ENCODE results near the gene FNIP2. TPM values are rescaled to one million over a fixed set of nuclear protein-coding genes. Genes with fewer than 3 reads are reported as not detected.

The FNIP2 gene
- polyA plus RNA-seq, 1 of the 3 experiments (the other 2 are of a cell fraction), result 0.97 TPM

DNA sequence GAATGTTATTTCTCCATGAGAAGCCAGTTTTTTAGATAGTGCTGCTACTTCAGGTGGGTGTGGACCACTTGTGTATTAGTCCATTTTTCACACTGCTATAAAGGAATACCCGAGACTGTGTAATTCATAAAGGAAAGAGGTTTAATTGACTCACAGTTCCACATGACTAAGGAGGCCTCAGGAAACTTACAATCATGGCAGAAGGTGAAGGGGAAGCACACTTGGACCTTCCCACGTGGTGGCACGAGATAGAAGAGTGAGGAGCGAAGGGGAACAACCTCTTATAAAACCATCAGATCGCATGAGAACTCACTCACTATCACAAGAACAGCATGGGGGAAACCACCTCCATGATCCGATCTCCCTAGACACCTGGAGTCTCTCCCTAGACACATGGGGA lies 42.2 kb upstream of the FNIP2 start:
- Histone ChIP-seq H3K4me2 (no peak overlapping the region), H3F3A (replicated peaks; ENCODE audit: insufficient read depth) (peaks cover 5% of the 10 kb centered on the region), H3K27me3 (ENCODE audit: insufficient read depth) (no peaks in the 10 kb centered on the region), H2AFZ (ENCODE audit: low read depth) (no peak overlapping the region), H3K9me2 (no peaks in the 10 kb centered on the region), H3K9ac (no peak overlapping the region), H3K27ac (ENCODE audit: low read depth in 2 of 2, low read length in 1 of 2) (no peak overlapping the region), H3K9me3 (no peaks in the 10 kb centered on the region), H3K4me1 (ENCODE audit: control insufficient read depth in 1 of 2, insufficient read depth in 2 of 2, low read depth in 1 of 2, low read length in 1 of 2) (peaks cover 0 to 5% of the 10 kb centered on the region in 2 experiments; a peak in 3 of 4 replicates), H4K20me1 (ENCODE audit: insufficient read depth) (no peaks in the 10 kb centered on the region), H3K36me3 (replicated peaks in 1 of 2; ENCODE audit: control insufficient read depth in 1 of 2, insufficient read depth in 2 of 2, low read length in 1 of 2) (no peaks in the 10 kb centered on the region), H3K4me3 (ENCODE audit: low read depth in 2 of 2, low read length in 1 of 2) (no peak overlapping the region), H3K79me2 (ENCODE audit: insufficient read depth) (peaks cover 15% of the 10 kb centered on the region)
- no peak for TF ChIP-seq NRF1 (IDR thresholded peaks at IDR 0.05; ENCODE audit: low read depth, low read length)
- ChIA-PET CTCF (interaction anchor here (1.7 to 2.2 kb wide), 2 partner anchors 125 to 476 kb away, joined by 4 to 8 read pairs; no protein-coding TSS in a partner anchor), POLR2A (no interaction called here)
- DNase-seq, result no peak
- 78% methylated on average over 6 of the region's 6 CpGs for WGBS (ENCODE audit: low lambda C conversion rate)

DNA sequence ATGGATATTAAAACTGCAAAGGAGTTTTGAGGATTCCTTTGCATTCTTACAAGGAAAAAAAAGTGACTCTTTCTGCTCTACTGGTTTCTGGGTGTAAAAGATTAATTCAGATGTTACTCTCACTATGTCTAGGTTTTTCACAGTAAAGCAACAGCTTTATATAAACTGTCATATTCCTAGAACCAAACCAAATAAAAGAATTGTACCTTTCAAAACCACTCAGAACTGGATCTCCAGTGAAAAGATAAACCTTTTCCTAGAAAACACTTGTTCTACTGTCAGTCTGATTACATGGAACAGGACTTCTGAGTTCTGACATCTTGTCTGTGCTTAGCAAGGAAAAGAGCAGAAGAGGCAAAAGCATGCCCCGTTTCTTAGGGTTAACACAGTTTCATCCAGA lies 40.6 kb upstream of the FNIP2 start:
- no peak for TF ChIP-seq EP300 (IDR thresholded peaks at IDR 0.05; ENCODE audit: borderline replicate concordance in 1 of 2, low read depth in 1 of 2, low read length in 1 of 2)
- no peak for TF ChIP-seq POLR2AphosphoS5 (IDR thresholded peaks at IDR 0.05; ENCODE audit: low read depth, low read length)
- TF ChIP-seq CHD2 (IDR thresholded peaks at IDR 0.05; ENCODE audit: low read length, partially characterized antibody), result no peak
- no peak for TF ChIP-seq NRF1 (IDR thresholded peaks at IDR 0.05; ENCODE audit: low read depth, low read length)
- TF ChIP-seq EZH2phosphoT487 (IDR thresholded peaks at IDR 0.05; ENCODE audit: borderline replicate concordance, low read depth), result no peak
- no peak for TF ChIP-seq JUND (IDR thresholded peaks at IDR 0.05)
- no peak for TF ChIP-seq SIN3A (IDR thresholded peaks at IDR 0.05; ENCODE audit: borderline replicate concordance, low read depth, low read length)
- TF ChIP-seq FOXJ3 (CRISPR knock-in tag; IDR thresholded peaks at IDR 0.05), result no peak
- TF ChIP-seq USF1 (IDR thresholded peaks at IDR 0.05; ENCODE audit: borderline replicate concordance, low read depth), result no peak
- no peak for TF ChIP-seq ELF1 (IDR thresholded peaks at IDR 0.05)
- TF ChIP-seq PBX3 (IDR thresholded peaks at IDR 0.05), result no peak
- TF ChIP-seq, protein P1, sequence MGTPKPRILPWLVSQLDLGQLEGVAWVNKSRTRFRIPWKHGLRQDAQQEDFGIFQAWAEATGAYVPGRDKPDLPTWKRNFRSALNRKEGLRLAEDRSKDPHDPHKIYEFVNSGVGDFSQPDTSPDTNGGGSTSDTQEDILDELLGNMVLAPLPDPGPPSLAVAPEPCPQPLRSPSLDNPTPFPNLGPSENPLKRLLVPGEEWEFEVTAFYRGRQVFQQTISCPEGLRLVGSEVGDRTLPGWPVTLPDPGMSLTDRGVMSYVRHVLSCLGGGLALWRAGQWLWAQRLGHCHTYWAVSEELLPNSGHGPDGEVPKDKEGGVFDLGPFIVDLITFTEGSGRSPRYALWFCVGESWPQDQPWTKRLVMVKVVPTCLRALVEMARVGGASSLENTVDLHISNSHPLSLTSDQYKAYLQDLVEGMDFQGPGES (IDR thresholded peaks at IDR 0.05; ENCODE audit: low read depth, low read length), result no peak
- TF ChIP-seq MEF2A (IDR thresholded peaks at IDR 0.05; ENCODE audit: borderline replicate concordance, low read depth), result no peak
- no peak for TF ChIP-seq NFIC (IDR thresholded peaks at IDR 0.05; ENCODE audit: borderline replicate concordance)
- no peak for TF ChIP-seq REST (IDR thresholded peaks at IDR 0.05; ENCODE audit: low read depth, low read length)
- no peak for TF ChIP-seq TAF1 (IDR thresholded peaks at IDR 0.05; ENCODE audit: borderline replicate concordance, low read depth, low read length)
- H4K20me1 ChIP-seq (ENCODE audit: insufficient read depth), result no peaks in the 10 kb centered on the region
- no peaks in the 10 kb centered on the region for H3K4me1 ChIP-seq (ENCODE audit: control insufficient read depth in 1 of 2, insufficient read depth in 2 of 2, low read depth in 1 of 2, low read length in 1 of 2)
- H3K9ac ChIP-seq, result no peak overlapping the region
- peaks cover 5% of the 10 kb centered on the region for H3F3A ChIP-seq (replicated peaks; ENCODE audit: insufficient read depth)
- WGBS (ENCODE audit: low lambda C conversion rate), result 79% methylated on average over 1 of the region's 1 CpG
- no peak overlapping the region for H3K4me2 ChIP-seq
- no peaks in the 10 kb centered on the region for H3K36me3 ChIP-seq (replicated peaks in 1 of 2; ENCODE audit: control insufficient read depth in 1 of 2, insufficient read depth in 2 of 2, low read length in 1 of 2)
- no peak for DNase-seq
- no peaks in the 10 kb centered on the region for H3K79me2 ChIP-seq (ENCODE audit: insufficient read depth)
- H3K9me2 ChIP-seq, result no peaks in the 10 kb centered on the region
- H3K4me3 ChIP-seq (ENCODE audit: low read depth in 2 of 2, low read length in 1 of 2), result no peak overlapping the region
- no peak overlapping the region for H2AFZ ChIP-seq (ENCODE audit: low read depth)
- ChIA-PET POLR2A (no interaction called here), CTCF (interaction anchor here (1.0 to 1.6 kb wide), 5 partner anchors 34 to 727 kb away, joined by 3 to 4 read pairs (median 4); no protein-coding TSS in a partner anchor)
- H3K27me3 ChIP-seq (ENCODE audit: insufficient read depth), result no peaks in the 10 kb centered on the region
- H3K27ac ChIP-seq (ENCODE audit: low read depth in 2 of 2, low read length in 1 of 2), result no peak overlapping the region
- no peaks in the 10 kb centered on the region for H3K9me3 ChIP-seq

Data from SK-N-SH (cell line).